ENCODE results near the gene CACNA1C. TPM values are rescaled to one million over a fixed set of nuclear protein-coding genes. Genes with fewer than 3 reads are reported as not detected.

Gene CACNA1C
- total RNA-seq, 2 donors from 2014 or later = 8.1 to 18.2 TPM

DNA sequence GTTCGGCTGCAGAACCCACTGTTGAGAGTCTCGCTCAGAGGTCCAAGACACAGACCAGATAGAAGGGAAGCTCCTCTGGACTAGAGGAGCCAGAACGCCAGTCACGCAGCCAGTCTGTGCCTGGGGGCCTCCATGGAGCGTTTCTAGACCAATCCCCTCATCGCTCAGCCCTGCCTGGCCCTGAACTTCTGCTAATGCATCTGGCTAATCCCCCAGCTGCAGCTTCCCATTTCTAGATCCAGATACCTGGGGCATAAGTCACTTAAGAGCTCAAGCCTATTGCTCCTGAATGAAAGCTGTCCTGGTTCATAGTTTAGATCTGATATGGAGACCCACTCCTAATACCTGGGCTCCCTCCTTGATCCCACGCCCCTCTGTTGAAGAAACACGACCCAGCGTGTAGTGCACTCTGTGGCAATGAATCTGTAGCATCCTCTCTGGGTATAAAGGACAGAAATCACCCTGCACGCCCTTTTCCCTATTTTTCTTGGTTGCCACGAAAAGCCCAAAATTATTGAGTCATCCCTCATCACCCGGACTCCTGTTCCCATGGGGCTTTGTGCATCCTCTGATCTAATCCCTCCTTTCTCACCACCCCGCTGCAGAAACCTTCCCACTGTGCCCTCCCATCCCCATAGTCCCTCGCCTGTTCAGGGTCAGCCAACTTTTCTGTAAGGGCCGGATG, 400.4 kb downstream of the CACNA1C start:
- Histone ChIP-seq H3K4me3 (no peak overlapping the region), H3K27ac (no peak overlapping the region), H3K4me1 (replicated peaks) (no peaks in the 10 kb centered on the region), H3K9me3 (no peaks in the 10 kb centered on the region), H3K27me3 (replicated peaks; ENCODE audit: insufficient read depth) (no peaks in the 10 kb centered on the region), H3K36me3 (no peaks in the 10 kb centered on the region)
- no peak for TF ChIP-seq POLR2A (IDR thresholded peaks at IDR 0.05)
- TF ChIP-seq POLR2AphosphoS5 (IDR thresholded peaks at IDR 0.05) = no peak
- TF ChIP-seq, protein P1, sequence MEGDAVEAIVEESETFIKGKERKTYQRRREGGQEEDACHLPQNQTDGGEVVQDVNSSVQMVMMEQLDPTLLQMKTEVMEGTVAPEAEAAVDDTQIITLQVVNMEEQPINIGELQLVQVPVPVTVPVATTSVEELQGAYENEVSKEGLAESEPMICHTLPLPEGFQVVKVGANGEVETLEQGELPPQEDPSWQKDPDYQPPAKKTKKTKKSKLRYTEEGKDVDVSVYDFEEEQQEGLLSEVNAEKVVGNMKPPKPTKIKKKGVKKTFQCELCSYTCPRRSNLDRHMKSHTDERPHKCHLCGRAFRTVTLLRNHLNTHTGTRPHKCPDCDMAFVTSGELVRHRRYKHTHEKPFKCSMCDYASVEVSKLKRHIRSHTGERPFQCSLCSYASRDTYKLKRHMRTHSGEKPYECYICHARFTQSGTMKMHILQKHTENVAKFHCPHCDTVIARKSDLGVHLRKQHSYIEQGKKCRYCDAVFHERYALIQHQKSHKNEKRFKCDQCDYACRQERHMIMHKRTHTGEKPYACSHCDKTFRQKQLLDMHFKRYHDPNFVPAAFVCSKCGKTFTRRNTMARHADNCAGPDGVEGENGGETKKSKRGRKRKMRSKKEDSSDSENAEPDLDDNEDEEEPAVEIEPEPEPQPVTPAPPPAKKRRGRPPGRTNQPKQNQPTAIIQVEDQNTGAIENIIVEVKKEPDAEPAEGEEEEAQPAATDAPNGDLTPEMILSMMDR (IDR thresholded peaks at IDR 0.05) = no peak
- WGBS = 80% methylated on average over 15 of the region's 15 CpGs
- DNase-seq (ENCODE audit: low spot score) = no peak
- intact Hi-C loops (cut with DNase I) = no loop called here

- DNase-seq (ENCODE audit: low spot score) = no peak
- no peaks in the 10 kb centered on the region for H3K27me3 ChIP-seq (replicated peaks; ENCODE audit: insufficient read depth)
- H3K36me3 ChIP-seq = no peaks in the 10 kb centered on the region
- TF ChIP-seq POLR2AphosphoS5 (IDR thresholded peaks at IDR 0.05) (no peak), POLR2A (IDR thresholded peaks at IDR 0.05) (no peak)
- TF ChIP-seq, protein P1 (IDR thresholded peaks at IDR 0.05) = no peak
- H3K27ac ChIP-seq = no peak overlapping the region
- no peaks in the 10 kb centered on the region for H3K4me1 ChIP-seq (replicated peaks)
- intact Hi-C loops (cut with DNase I) = no loop called here
- H3K4me3 ChIP-seq = no peak overlapping the region
- no peaks in the 10 kb centered on the region for H3K9me3 ChIP-seq
These were observed 400.9 kb downstream of the CACNA1C start for GRCh38 chr12:2453761-2454090.

GRCh38 chr12:2454601-2455177, 401.9 kb downstream of the CACNA1C start:
- no peaks in the 10 kb centered on the region for H3K4me1 ChIP-seq (replicated peaks)
- H3K27ac ChIP-seq = no peak overlapping the region
- no peak for DNase-seq (ENCODE audit: low spot score)
- H3K27me3 ChIP-seq (replicated peaks; ENCODE audit: insufficient read depth) = no peaks in the 10 kb centered on the region
- WGBS = 84% methylated on average over 20 of the region's 20 CpGs
- no peaks in the 10 kb centered on the region for H3K9me3 ChIP-seq
- intact Hi-C loops (cut with DNase I) = no loop called here
- H3K36me3 ChIP-seq = peaks cover 0 to 3% of the 10 kb centered on the region in 2 donors
- TF ChIP-seq POLR2AphosphoS5 (IDR thresholded peaks at IDR 0.05) (no peak), POLR2A (IDR thresholded peaks at IDR 0.05) (no peak)
- TF ChIP-seq, protein P1 (IDR thresholded peaks at IDR 0.05) = no peak
- no peak overlapping the region for H3K4me3 ChIP-seq

GRCh38 chr12:2455410-2455809, 402.6 kb downstream of the CACNA1C start:
- H3K36me3 ChIP-seq = peaks cover 0 to 3% of the 10 kb centered on the region in 2 donors
- H3K27ac ChIP-seq = no peak overlapping the region
- H3K4me1 ChIP-seq (replicated peaks) = no peaks in the 10 kb centered on the region
- intact Hi-C loops (cut with DNase I) = no loop called here
- TF ChIP-seq POLR2AphosphoS5 (IDR thresholded peaks at IDR 0.05) (no peak), POLR2A (IDR thresholded peaks at IDR 0.05) (no peak)
- TF ChIP-seq, protein P1 (IDR thresholded peaks at IDR 0.05) = no peak
- no peak for DNase-seq (ENCODE audit: low spot score)
- 95% methylated on average over 9 of the region's 9 CpGs for WGBS
- no peaks in the 10 kb centered on the region for H3K9me3 ChIP-seq
- H3K4me3 ChIP-seq = no peak overlapping the region
- no peaks in the 10 kb centered on the region for H3K27me3 ChIP-seq (replicated peaks; ENCODE audit: insufficient read depth)
